Calu3 (cell line): Measurements from ENCODE around the gene NCCRP1. TPM values are rescaled to one million over a fixed set of nuclear protein-coding genes. Genes with fewer than 3 reads are reported as not detected.

Experiments
- BruUV-seq: library from RNA; stranded (reverse); fragments of 400-500 nt; replicated peaks from 2 replicates; lab custom pipeline; 2021; lab: Mats Ljungman, UMichigan
- CTCF ChIA-PET: fragments of 300-600 bp; sonication (Branson Sonifier 250); formaldehyde crosslinking; loops from one replicate; lab custom pipeline; 2022; ENCODE audit warnings: antibody characterized with exemption; lab: Charles Lee
- DNase-seq: peaks from one replicate; pipeline ENCODE4 v3.0.0; 2022
- H3K27ac Mint-ChIP-seq: one replicate; pipeline ENCODE4 v1.8.0; 2022; ENCODE audit warnings: mixed read lengths; ENCODE audit not compliant: unreplicated experiment
- H3K27me3 Mint-ChIP-seq: one replicate; pipeline ENCODE4 v1.8.0; 2022; ENCODE audit warnings: mixed read lengths; ENCODE audit not compliant: unreplicated experiment
- H3K36me3 Mint-ChIP-seq: one replicate; pipeline ENCODE4 v1.8.0; 2022; ENCODE audit warnings: mild to moderate bottlenecking, moderate library complexity, mixed read lengths; ENCODE audit not compliant: insufficient read depth, unreplicated experiment
- H3K4me1 Mint-ChIP-seq: one replicate; pipeline ENCODE4 v1.8.0; 2022; ENCODE audit warnings: mild to moderate bottlenecking, low read depth, mixed read lengths; ENCODE audit not compliant: unreplicated experiment
- H3K4me3 Mint-ChIP-seq: one replicate; pipeline ENCODE4 v1.8.0; 2022; ENCODE audit warnings: mild to moderate bottlenecking, low read depth, moderate library complexity, mixed read lengths; ENCODE audit not compliant: unreplicated experiment
- H3K9me3 Mint-ChIP-seq: one replicate; pipeline ENCODE4 v1.8.0; 2022; ENCODE audit warnings: low read depth, mixed read lengths; ENCODE audit not compliant: unreplicated experiment
- CTCF ChIP-seq: fragments of 200-600 bp; IDR thresholded peaks from one replicate; pipeline ENCODE4 v1.8.0; 2022; ENCODE audit warnings: antibody characterized with exemption; ENCODE audit not compliant: unreplicated experiment
- intact Hi-C: fragments of 100-400 bp; cut with micrococcal nuclease; formaldehyde crosslinking; loops from one replicate; pipeline ENCODE4 v1.10.0; 2022; ENCODE audit not compliant: unreplicated experiment
- total RNA-seq: library from RNA; stranded (reverse); gene quantifications from 2 replicates; pipeline ENCODE4 v1.2.3, GENCODE V29; 2022

The NCCRP1 gene
- total RNA-seq, 1 experiment from 2014 or later = 2.0 TPM

- TF ChIP-seq CTCF = no peak
- no peak overlapping the region for H3K27ac Mint-ChIP-seq
- no peak for DNase-seq
These were observed 8.6 kb downstream of the NCCRP1 start for GRCh38 chr19:39205449-39205764.

GRCh38 chr19:39206122-39206521, 9.4 kb downstream of the NCCRP1 start:
- no peak for DNase-seq
- no peak overlapping the region for H3K4me3 Mint-ChIP-seq
- TF ChIP-seq CTCF = no peak
- intact Hi-C loops = no loop called here
- H3K9me3 Mint-ChIP-seq = no peaks in the 10 kb centered on the region
- no peaks in the 10 kb centered on the region for H3K4me1 Mint-ChIP-seq
- H3K36me3 Mint-ChIP-seq = no peaks in the 10 kb centered on the region
- no TSS peak for BruUV-seq
- CTCF ChIA-PET = no interaction called here
- peaks cover 28% of the 10 kb centered on the region for H3K27me3 Mint-ChIP-seq
- no peak overlapping the region for H3K27ac Mint-ChIP-seq

More at GRCh38 chr19:39205449-39205764, 8.6 kb downstream of the NCCRP1 start:
- Mint-ChIP-seq H3K9me3 (no peaks in the 10 kb centered on the region), H3K36me3 (no peaks in the 10 kb centered on the region), H3K4me3 (no peak overlapping the region), H3K27me3 (peaks cover 35% of the 10 kb centered on the region), H3K4me1 (no peaks in the 10 kb centered on the region)
- CTCF ChIA-PET = no interaction called here
- intact Hi-C loops = no loop called here
- BruUV-seq = no TSS peak

- H3K9me3 Mint-ChIP-seq = no peaks in the 10 kb centered on the region
- TF ChIP-seq CTCF = no peak
- CTCF ChIA-PET = no interaction called here
These were observed 10.6 kb downstream of the NCCRP1 start for GRCh38 chr19:39207293-39207836.

GRCh38 chr19:39208175-39208795, 11.5 kb downstream of the NCCRP1 start:
- Mint-ChIP-seq H3K4me3 (no peak overlapping the region), H3K36me3 (no peaks in the 10 kb centered on the region), H3K4me1 (no peaks in the 10 kb centered on the region), H3K27ac (no peak overlapping the region), H3K27me3 (peaks cover 22% of the 10 kb centered on the region), H3K9me3 (no peaks in the 10 kb centered on the region)
- CTCF ChIA-PET = interaction anchor here (0.7 kb wide), 1 partner anchor 259 kb away, joined by 16 read pairs; no protein-coding TSS in a partner anchor
- TF ChIP-seq CTCF = no peak
- no peak for DNase-seq
- BruUV-seq = no TSS peak
- intact Hi-C loops = no loop called here

More at GRCh38 chr19:39207293-39207836, 10.6 kb downstream of the NCCRP1 start:
- Mint-ChIP-seq H3K27ac (no peak overlapping the region), H3K4me1 (no peaks in the 10 kb centered on the region), H3K4me3 (no peak overlapping the region), H3K36me3 (no peaks in the 10 kb centered on the region), H3K27me3 (peaks cover 22% of the 10 kb centered on the region)
- BruUV-seq = no TSS peak
- no peak for DNase-seq
- intact Hi-C loops = no loop called here
